Neural progenitor cell (in vitro differentiated cells): Measurements from ENCODE around the gene HDAC4. TPM values are rescaled to one million over a fixed set of nuclear protein-coding genes. Genes with fewer than 3 reads are reported as not detected.

Experiments used
- DNase-seq: peaks from one replicate; pipeline ENCODE4 v3.0.0-alpha.2; 2016; ENCODE audit warnings: low spot score
- H2AFZ ChIP-seq: fragments of 200-600 bp; sonication (generic); replicated peaks from 2 replicates; pipeline ENCODE4 v1.6.1; 2016; ENCODE audit warnings: antibody characterized with exemption
- H3F3A ChIP-seq: fragments of 200-600 bp; sonication (generic); 2 replicates; pipeline ENCODE4 v1.6.1; 2016; ENCODE audit warnings: antibody characterized with exemption, low read depth
- H3K27ac ChIP-seq: fragments of 200-600 bp; sonication (generic); 2 replicates; pipeline ENCODE4 v1.5.1; 2016; ENCODE audit warnings: mild to moderate bottlenecking
- H3K27me3 ChIP-seq: fragments of 200-600 bp; sonication (generic); 2 replicates; pipeline ENCODE4 v1.6.1; 2016; ENCODE audit warnings: mild to moderate bottlenecking, moderate library complexity
- H3K36me3 ChIP-seq: fragments of 200-600 bp; sonication (generic); 2 replicates; pipeline ENCODE4 v1.5.1; 2016
- H3K4me1 ChIP-seq: fragments of 200-600 bp; sonication (generic); 2 replicates; pipeline ENCODE4 v1.6.1; 2016; ENCODE audit warnings: mixed run types
- H3K4me2 ChIP-seq: fragments of 200-600 bp; sonication (generic); 2 replicates; pipeline ENCODE4 v1.6.1; 2016
- H3K4me3 ChIP-seq: fragments of 200-600 bp; sonication (generic); 2 replicates; pipeline ENCODE4 v1.5.1; 2016
- H3K79me2 ChIP-seq: fragments of 200-600 bp; sonication (generic); 2 replicates; pipeline ENCODE4 v1.6.1; 2016; ENCODE audit warnings: low read depth
- H3K9ac ChIP-seq: fragments of 200-600 bp; sonication (generic); 2 replicates; pipeline ENCODE4 v1.6.1; 2016
- H3K9me3 ChIP-seq: fragments of 200-600 bp; sonication (generic); 2 replicates; pipeline ENCODE4 v1.5.1; 2016; ENCODE audit warnings: low read depth
- H4K20me1 ChIP-seq: fragments of 200-600 bp; sonication (generic); 2 replicates; pipeline ENCODE4 v1.6.1; 2016; ENCODE audit warnings: low read depth
- H3K27ac Mint-ChIP-seq: 3 replicates; pipeline ENCODE4 v1.8.0; 2021; ENCODE audit warnings: mixed read lengths
- H3K27me3 Mint-ChIP-seq: 2 replicates; pipeline ENCODE4 v1.8.0; 2022; ENCODE audit warnings: low read depth, mild to moderate bottlenecking, inconsistent platforms, moderate library complexity, mixed read lengths; ENCODE audit not compliant: insufficient read depth
- H3K36me3 Mint-ChIP-seq: 3 replicates; pipeline ENCODE4 v1.8.0; 2021; ENCODE audit warnings: mixed read lengths
- H3K4me1 Mint-ChIP-seq: 3 replicates; pipeline ENCODE4 v1.8.0; 2021; ENCODE audit warnings: mixed read lengths
- H3K4me3 Mint-ChIP-seq: 3 replicates; pipeline ENCODE4 v1.8.0; 2021; ENCODE audit warnings: mild to moderate bottlenecking, moderate library complexity, mixed read lengths
- H3K9me3 Mint-ChIP-seq: 3 replicates; pipeline ENCODE4 v1.8.0; 2020; ENCODE audit warnings: mixed read lengths
- EZH2 ChIP-seq: fragments of 200-600 bp; sonication (generic); IDR thresholded peaks from 2 replicates; pipeline ENCODE4 v1.6.1; 2017; ENCODE audit warnings: antibody characterized with exemption, mild to moderate bottlenecking, moderate library complexity
- EZH2phosphoT487 ChIP-seq: fragments of 200-600 bp; sonication (generic); IDR thresholded peaks from 2 replicates; pipeline ENCODE4 v1.6.1; 2017; ENCODE audit warnings: antibody characterized with exemption
- total RNA-seq: library from RNA; depleted of rRNA; stranded (reverse); fragments of >200 nt; gene quantifications from 2 replicates; pipeline ENCODE4 v1.2.3, GENCODE V29; 2015; ENCODE audit warnings: low replicate concordance
- TF ChIP-seq, protein P1 (sequence below): fragments of 200-600 bp; sonication (generic); IDR thresholded peaks from 2 replicates; pipeline ENCODE4 v1.5.1; 2017; ENCODE audit warnings: antibody characterized with exemption, mild to moderate bottlenecking

HDAC4 gene
- total RNA-seq, 1 donor from 2014 or later, result 36.0 TPM

DNA sequence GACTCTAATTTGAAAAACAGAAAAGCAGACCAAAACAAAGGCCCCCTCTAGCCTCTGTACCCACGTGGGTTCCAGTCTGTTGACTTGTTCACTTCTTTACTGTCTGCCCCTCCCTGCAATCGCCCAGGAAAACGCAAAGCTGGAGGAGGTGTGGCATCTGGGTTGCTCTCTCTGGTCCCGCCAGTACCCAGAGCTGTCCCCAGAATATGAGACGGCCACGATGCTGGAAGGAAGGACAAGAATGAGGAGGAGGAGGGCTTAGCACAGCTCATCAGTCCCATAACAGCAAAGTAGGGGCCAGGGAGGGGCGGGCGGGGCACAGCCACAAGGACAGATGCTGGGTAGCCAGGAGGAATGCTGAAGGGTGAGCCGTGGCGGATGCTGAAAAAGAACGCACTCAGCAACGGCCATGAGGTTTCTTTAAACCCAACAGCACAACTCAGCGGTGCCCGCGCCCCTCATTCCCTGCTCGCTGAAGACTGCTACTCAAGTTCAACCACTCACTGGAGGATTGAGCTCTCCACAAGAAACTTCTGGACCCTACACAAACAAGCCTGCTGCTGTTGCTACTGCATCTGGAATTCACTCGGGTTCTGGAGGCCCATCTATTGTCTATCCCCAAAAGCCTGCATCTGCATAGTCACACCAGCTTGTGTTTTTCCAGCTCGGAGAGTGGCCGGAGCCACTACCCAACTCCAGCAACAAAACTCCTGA, 187.7 kb downstream of the HDAC4 start:
- H3K4me3 Mint-ChIP-seq, result no peak overlapping the region
- H3K27ac ChIP-seq, result no peak overlapping the region

DNA sequence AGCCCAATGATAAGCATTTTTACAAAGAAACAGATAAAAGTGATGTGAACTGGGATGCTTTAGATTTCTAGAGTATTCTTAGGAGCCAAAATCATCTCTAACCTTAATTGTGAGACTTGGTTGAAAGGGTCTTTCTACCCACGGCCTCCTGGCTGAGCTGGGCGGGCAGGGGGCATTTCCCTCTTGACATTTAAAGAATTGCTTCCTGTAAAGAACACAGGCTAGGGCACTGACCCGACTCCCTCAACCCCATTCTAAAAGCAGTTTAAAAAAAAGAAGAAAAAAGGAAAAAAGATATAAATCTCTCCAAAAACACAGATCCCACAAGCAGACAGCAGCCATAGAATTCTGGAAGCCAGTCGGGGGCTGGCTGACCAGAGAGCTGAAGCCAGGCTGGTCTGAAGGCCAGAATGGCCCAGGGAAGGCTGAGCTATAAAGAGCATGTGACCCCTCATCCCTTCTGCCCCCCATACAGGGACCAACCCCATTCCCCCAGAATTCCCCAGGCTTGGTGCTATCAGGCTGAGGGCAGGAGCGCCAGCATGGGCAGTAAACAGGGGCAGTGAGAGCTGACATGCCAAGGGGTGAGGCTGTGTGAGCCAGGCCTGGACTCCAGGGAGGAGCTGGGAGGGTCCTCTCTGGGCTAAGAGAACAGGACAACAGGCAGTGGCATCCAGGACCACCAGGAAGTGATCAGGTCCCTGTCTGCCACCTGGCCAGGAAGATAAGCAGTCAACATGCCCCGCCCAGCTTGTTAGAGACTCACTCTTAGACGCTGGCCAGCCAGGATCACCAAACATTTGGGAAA, 188.5 kb downstream of the HDAC4 start:
- Mint-ChIP-seq H3K27ac (peak overlapping the region; percentile 67), H3K27me3 (no peaks in the 10 kb centered on the region), H3K36me3 (no peaks in the 10 kb centered on the region), H3K4me1 (peaks cover 79% of the 10 kb centered on the region), H3K9me3 (no peaks in the 10 kb centered on the region), H3K4me3 (peak overlapping the region; percentile 7)
- H3K27me3 ChIP-seq, result no peaks in the 10 kb centered on the region
- peaks cover 56% of the 10 kb centered on the region for H3K4me1 ChIP-seq
- H4K20me1 ChIP-seq, result peaks cover 77% of the 10 kb centered on the region
- no peak for TF ChIP-seq EZH2phosphoT487
- no peak overlapping the region for H3K27ac ChIP-seq
- DNase-seq, result no peak
- H3K9me3 ChIP-seq, result no peaks in the 10 kb centered on the region
- H3K9ac ChIP-seq, result no peak overlapping the region
- peaks cover 20% of the 10 kb centered on the region for H3F3A ChIP-seq
- peaks cover 2% of the 10 kb centered on the region for H3K36me3 ChIP-seq
- peaks cover 71% of the 10 kb centered on the region for H3K79me2 ChIP-seq
- H3K4me2 ChIP-seq, result peak overlapping the region; percentile 7
- H3K4me3 ChIP-seq, result no peak overlapping the region
- H2AFZ ChIP-seq, result no peak overlapping the region

More for the DNA sequence above, 187.7 kb downstream of the HDAC4 start:
- Mint-ChIP-seq H3K27ac (no peak overlapping the region), H3K27me3 (no peaks in the 10 kb centered on the region), H3K9me3 (no peaks in the 10 kb centered on the region), H3K4me1 (peaks cover 76% of the 10 kb centered on the region), H3K36me3 (no peaks in the 10 kb centered on the region)
- peaks cover 20% of the 10 kb centered on the region for H3F3A ChIP-seq
- H3K4me2 ChIP-seq, result no peak overlapping the region
- TF ChIP-seq, protein P1, sequence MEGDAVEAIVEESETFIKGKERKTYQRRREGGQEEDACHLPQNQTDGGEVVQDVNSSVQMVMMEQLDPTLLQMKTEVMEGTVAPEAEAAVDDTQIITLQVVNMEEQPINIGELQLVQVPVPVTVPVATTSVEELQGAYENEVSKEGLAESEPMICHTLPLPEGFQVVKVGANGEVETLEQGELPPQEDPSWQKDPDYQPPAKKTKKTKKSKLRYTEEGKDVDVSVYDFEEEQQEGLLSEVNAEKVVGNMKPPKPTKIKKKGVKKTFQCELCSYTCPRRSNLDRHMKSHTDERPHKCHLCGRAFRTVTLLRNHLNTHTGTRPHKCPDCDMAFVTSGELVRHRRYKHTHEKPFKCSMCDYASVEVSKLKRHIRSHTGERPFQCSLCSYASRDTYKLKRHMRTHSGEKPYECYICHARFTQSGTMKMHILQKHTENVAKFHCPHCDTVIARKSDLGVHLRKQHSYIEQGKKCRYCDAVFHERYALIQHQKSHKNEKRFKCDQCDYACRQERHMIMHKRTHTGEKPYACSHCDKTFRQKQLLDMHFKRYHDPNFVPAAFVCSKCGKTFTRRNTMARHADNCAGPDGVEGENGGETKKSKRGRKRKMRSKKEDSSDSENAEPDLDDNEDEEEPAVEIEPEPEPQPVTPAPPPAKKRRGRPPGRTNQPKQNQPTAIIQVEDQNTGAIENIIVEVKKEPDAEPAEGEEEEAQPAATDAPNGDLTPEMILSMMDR, result no peak
- TF ChIP-seq EZH2phosphoT487 (no peak), EZH2 (no peak)
- no peaks in the 10 kb centered on the region for H3K27me3 ChIP-seq
- DNase-seq, result peak; percentile 32
- peaks cover 65% of the 10 kb centered on the region for H3K79me2 ChIP-seq
- H2AFZ ChIP-seq, result no peak overlapping the region
- peaks cover 74% of the 10 kb centered on the region for H4K20me1 ChIP-seq
- no peak overlapping the region for H3K4me3 ChIP-seq
- no peak overlapping the region for H3K9ac ChIP-seq
- H3K4me1 ChIP-seq, result peaks cover 56% of the 10 kb centered on the region
- no peaks in the 10 kb centered on the region for H3K36me3 ChIP-seq
- H3K9me3 ChIP-seq, result no peaks in the 10 kb centered on the region

DNA sequence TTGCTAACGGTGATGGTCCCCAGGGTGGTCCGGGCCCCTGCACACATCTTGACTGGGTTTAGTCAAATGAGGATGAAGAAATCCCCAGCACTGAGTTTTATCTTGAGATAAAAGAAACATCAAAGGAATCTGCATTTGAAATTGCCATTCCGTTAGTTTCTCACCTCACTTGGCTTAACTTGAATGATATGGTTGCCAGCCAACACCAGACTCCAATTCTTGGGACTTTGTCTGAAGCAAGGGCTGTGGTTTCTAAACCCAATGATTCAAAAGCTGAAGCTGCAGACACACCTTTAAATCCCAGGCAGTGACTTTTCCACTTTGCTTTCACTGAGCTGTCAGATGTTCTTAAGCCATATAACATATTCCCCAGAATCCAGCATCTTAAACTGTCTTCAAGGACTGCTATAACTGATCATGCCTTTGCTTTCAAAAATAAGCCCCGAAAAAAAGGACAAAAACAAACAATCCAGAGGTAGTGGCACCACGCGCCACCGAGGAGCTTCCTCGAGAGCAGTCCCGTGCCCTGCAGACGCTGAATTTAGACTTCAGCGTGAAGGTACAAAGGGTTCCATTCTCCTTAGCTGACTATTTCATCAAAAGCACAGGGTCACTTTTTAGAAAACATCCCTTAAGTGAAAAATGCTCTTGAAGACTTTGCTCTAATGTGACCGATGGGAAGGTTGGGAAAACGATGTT, 189.3 kb downstream of the HDAC4 start:
- Histone ChIP-seq H3K27ac (no peak overlapping the region), H3K27me3 (no peaks in the 10 kb centered on the region), H3K36me3 (peaks cover 4% of the 10 kb centered on the region), H3K79me2 (peaks cover 72% of the 10 kb centered on the region), H3F3A (peaks cover 20% of the 10 kb centered on the region), H3K9ac (no peak overlapping the region), H2AFZ (no peak overlapping the region), H3K4me3 (no peak overlapping the region), H3K9me3 (no peaks in the 10 kb centered on the region), H3K4me2 (peak overlapping the region; percentile 32), H3K4me1 (peaks cover 56% of the 10 kb centered on the region), H4K20me1 (peaks cover 71% of the 10 kb centered on the region)
- Mint-ChIP-seq H3K9me3 (no peaks in the 10 kb centered on the region), H3K4me3 (peak overlapping the region; percentile 66), H3K36me3 (no peaks in the 10 kb centered on the region), H3K27me3 (no peaks in the 10 kb centered on the region), H3K4me1 (peaks cover 79% of the 10 kb centered on the region), H3K27ac (peak overlapping the region; percentile 81)
- DNase-seq, result no peak
- no peak for TF ChIP-seq EZH2phosphoT487
- no peak for TF ChIP-seq EZH2
- TF ChIP-seq, protein P1, result no peak
